Testis (tissue), 3 donors: ENCODE data around the gene HPSE2. TPM values are rescaled to one million over a fixed set of nuclear protein-coding genes. Genes with fewer than 3 reads are reported as not detected.

Experiments used
- DNase-seq: peaks from one replicate; pipeline ENCODE4 v3.0.0-alpha.2; 2019
- H3K27ac ChIP-seq, 2 donors: fragments of 200-600 bp; sonication (generic); one replicate each; pipeline ENCODE4 v1.5.1; 2019
- H3K27me3 ChIP-seq: fragments of 200-600 bp; sonication (generic); one replicate; pipeline ENCODE4 v1.5.1; 2019
- H3K36me3 ChIP-seq: fragments of 200-600 bp; sonication (generic); one replicate; pipeline ENCODE4 v1.5.1; 2017; ENCODE audit warnings: low read depth; ENCODE audit errors: missing control alignments
- H3K4me1 ChIP-seq: fragments of 200-600 bp; sonication (generic); one replicate; pipeline ENCODE4 v1.5.1; 2019
- H3K4me3 ChIP-seq, 2 donors: fragments of 200-600 bp; sonication (generic); one replicate each; pipeline ENCODE4 v1.5.1; 2017 to 2019
- H3K9me3 ChIP-seq: fragments of 200-600 bp; sonication (generic); one replicate; pipeline ENCODE4 v1.5.1; 2017
- CTCF ChIP-seq, 3 experiments: fragments of 450-650 bp in 2 of 3; fragments of 200-600 bp in 1 of 3; sonication (generic) in 1 of 3; IDR thresholded peaks; one replicate each; pipeline ENCODE4 v1.5.1; 2016 to 2019; ENCODE audit warnings: antibody characterized with exemption in 3 of 3, mild to moderate bottlenecking in 2 of 3, moderate library complexity in 1 of 3
- POLR2A ChIP-seq: fragments of 450-650 bp; IDR thresholded peaks from one replicate; pipeline ENCODE4 v1.6.1; 2017; ENCODE audit warnings: antibody characterized with exemption, mild to moderate bottlenecking, moderate library complexity
- WGBS, 2 donors: methylation state at CpG; one replicate each; pipeline ENCODE4 v1.1.5; 2018; 5-methylcytosine and 5-hydroxymethylcytosine counted together
- intact Hi-C: fragments of 100-400 bp; cut with DNase I; formaldehyde crosslinking; loops from one replicate; pipeline ENCODE4 v1.15.1; 2023; ENCODE audit warnings: low total_unique reads
- polyA plus RNA-seq: library from polyadenylated mRNA; stranded (reverse); fragments of 350-450 nt; fragmentation: Illumina TruSeq; extraction: RNeasy Lipid Tissue Mini Kit (QIAGEN cat#74804); gene quantifications from one replicate; pipeline ENCODE4 v1.2.3, GENCODE V29; 2014; ENCODE audit warnings: low read depth, low replicate concordance; ENCODE audit not compliant: insufficient read depth
- total RNA-seq, 2 donors: library from RNA; depleted of rRNA; stranded (reverse); fragments of >200 nt; gene quantifications; one replicate each; pipeline ENCODE4 v1.2.3, GENCODE V29; 2016

The HPSE2 gene
- total and polyA plus RNA-seq, 3 donors from 2014 or later: 1.7 to 4.1 (median 2.5) TPM

GRCh38 chr10:98417481-98417959, 818.1 kb downstream of the HPSE2 start:
- WGBS, 2 donors: 91 to 100% methylated on average over 5 to 19 of the region's 19 CpGs
- intact Hi-C loops: no loop called here
- TF ChIP-seq POLR2A (no peak), CTCF (IDR thresholded peaks at IDR 0.05) (no peak)
- no peak for DNase-seq
- Histone ChIP-seq H3K36me3 (no peaks in the 10 kb centered on the region), H3K4me1 (peaks cover 9% of the 10 kb centered on the region), H3K9me3 (no peaks in the 10 kb centered on the region), H3K27me3 (no peaks in the 10 kb centered on the region), H3K27ac (no peak overlapping the region), H3K4me3 (no peak overlapping the region)

- no peak for DNase-seq
- Histone ChIP-seq H3K27ac (no peak overlapping the region), H3K4me1 (peaks cover 9% of the 10 kb centered on the region), H3K36me3 (no peaks in the 10 kb centered on the region), H3K27me3 (no peaks in the 10 kb centered on the region), H3K9me3 (no peaks in the 10 kb centered on the region), H3K4me3 (no peak overlapping the region)
- no peak for TF ChIP-seq POLR2A
- no peak for TF ChIP-seq CTCF (IDR thresholded peaks at IDR 0.05)
- 61 to 93% methylated on average over 7 to 18 of the region's 18 CpGs for WGBS, 2 donors
- intact Hi-C loops: no loop called here
Observed at GRCh38 chr10:98416606-98417388, 818.9 kb downstream of the HPSE2 start.

DNA sequence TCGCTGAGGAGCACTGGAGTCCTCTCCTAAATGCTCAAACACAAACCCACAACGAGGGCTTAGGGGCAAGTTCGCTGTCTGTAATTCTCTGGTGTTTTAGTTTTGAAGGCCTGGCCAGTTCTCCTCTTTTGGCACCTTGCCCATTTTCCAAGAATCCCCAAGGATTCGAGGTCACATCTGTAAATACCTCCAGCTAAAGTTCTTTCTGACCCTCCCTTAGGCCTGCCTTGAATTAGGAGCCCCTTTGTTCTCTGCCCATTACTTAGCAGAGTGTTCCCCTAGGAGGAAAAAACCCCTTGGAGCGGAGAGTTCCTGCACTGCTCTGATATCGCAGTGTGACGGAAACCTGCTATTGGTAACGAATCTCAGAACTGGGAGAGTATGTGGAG, 819.9 kb downstream of the HPSE2 start:
- peaks cover 9% of the 10 kb centered on the region for H3K4me1 ChIP-seq
- H3K9me3 ChIP-seq: no peaks in the 10 kb centered on the region
- no peak for TF ChIP-seq CTCF (IDR thresholded peaks at IDR 0.05)
- no peak for TF ChIP-seq POLR2A
- no peak for DNase-seq
- H3K27ac ChIP-seq: peak overlapping the region in 1 of 2 donors; percentile 72
- intact Hi-C loops: no loop called here
- H3K36me3 ChIP-seq: no peaks in the 10 kb centered on the region
- no peak overlapping the region for H3K4me3 ChIP-seq
- 40 to 43% methylated on average over 7 to 8 of the region's 8 CpGs for WGBS, 2 donors
- H3K27me3 ChIP-seq: no peaks in the 10 kb centered on the region

GRCh38 chr10:98414932-98415730, 820.5 kb downstream of the HPSE2 start, which contains the start of gene PYROXD2:
PYROXD2 (minus strand) TSS chr10:98415182; CDS start chr10:98415135, 47 bp downstream.
- intact Hi-C loops: no loop called here
- H3K36me3 ChIP-seq: no peaks in the 10 kb centered on the region
- no peaks in the 10 kb centered on the region for H3K9me3 ChIP-seq
- TF ChIP-seq CTCF (IDR thresholded peaks at IDR 0.05) (no peak), POLR2A (no peak)
- H3K4me3 ChIP-seq: peak within 1 kb of the TSS; percentile 49 to 58
- peak; percentile 93 for DNase-seq
- H3K27me3 ChIP-seq: no peaks in the 10 kb centered on the region
- H3K27ac ChIP-seq: peak within 1 kb of the TSS; percentile 35 to 72
- 33 to 35% methylated on average over 7 to 25 of the region's 25 CpGs for WGBS, 2 donors
- peaks cover 9% of the 10 kb centered on the region for H3K4me1 ChIP-seq
